Thoracic aorta (tissue), 2 donors: Measurements from ENCODE around the gene EEIG2. TPM values are rescaled to one million over a fixed set of nuclear protein-coding genes. Genes with fewer than 3 reads are reported as not detected.

ENCODE experiments used
- ATAC-seq: fragments of 150-250 bp; one replicate; pipeline ENCODE4 v1.8.0; 2017; ENCODE audit warnings: low read depth; ENCODE audit not compliant: insufficient number of reproducible peaks, low FRiP score
- DNase-seq: peaks from one replicate; pipeline ENCODE4 v3.0.0-alpha.2; 2020; ENCODE audit warnings: low spot score
- H3K27ac ChIP-seq, 2 donors: fragments of 200-600 bp; sonication (generic); 1 replicate in 1 of 2; 2 replicates in 1 of 2; pipeline ENCODE4 v1.5.1; 2016; ENCODE audit warnings: mild to moderate bottlenecking in 2 of 2, moderate library complexity in 2 of 2
- H3K27me3 ChIP-seq: fragments of 200-600 bp; sonication (generic); replicated peaks from 2 replicates; pipeline ENCODE4 v1.6.0; 2016; ENCODE audit warnings: mild to moderate bottlenecking; ENCODE audit not compliant: insufficient read depth
- H3K36me3 ChIP-seq: fragments of 200-600 bp; sonication (generic); one replicate; pipeline ENCODE4 v1.5.1; 2016
- H3K4me1 ChIP-seq, 2 donors: fragments of 200-600 bp; sonication (generic); 1 replicate in 1 of 2; 2 replicates in 1 of 2; pipeline versions ENCODE4 v1.5.1 to v1.6.0; 2016; ENCODE audit warnings: low read depth in 2 of 2, mild to moderate bottlenecking in 1 of 2; ENCODE audit not compliant: control insufficient read depth in 1 of 2
- H3K4me3 ChIP-seq: fragments of 200-600 bp; sonication (generic); 2 replicates; pipeline ENCODE4 v1.5.1; 2016; ENCODE audit warnings: mild to moderate bottlenecking
- H3K9me3 ChIP-seq: fragments of 200-600 bp; sonication (generic); 2 replicates; pipeline ENCODE4 v1.5.1; 2016
- total RNA-seq, 2 donors: library from RNA; depleted of rRNA; stranded (reverse); fragments of >200 nt; gene quantifications; one replicate each; pipeline versions ENCODE4 v1.1.0 to v1.2.3, GENCODE V29; 2016
- TF ChIP-seq, protein P1 (sequence below): fragments of 200-600 bp; sonication (generic); IDR thresholded peaks from one replicate; pipeline ENCODE4 v1.5.1; 2019; ENCODE audit warnings: antibody characterized with exemption

The EEIG2 gene
- total RNA-seq, 2 donors from 2014 or later, result 13.5 to 15.0 TPM

DNA sequence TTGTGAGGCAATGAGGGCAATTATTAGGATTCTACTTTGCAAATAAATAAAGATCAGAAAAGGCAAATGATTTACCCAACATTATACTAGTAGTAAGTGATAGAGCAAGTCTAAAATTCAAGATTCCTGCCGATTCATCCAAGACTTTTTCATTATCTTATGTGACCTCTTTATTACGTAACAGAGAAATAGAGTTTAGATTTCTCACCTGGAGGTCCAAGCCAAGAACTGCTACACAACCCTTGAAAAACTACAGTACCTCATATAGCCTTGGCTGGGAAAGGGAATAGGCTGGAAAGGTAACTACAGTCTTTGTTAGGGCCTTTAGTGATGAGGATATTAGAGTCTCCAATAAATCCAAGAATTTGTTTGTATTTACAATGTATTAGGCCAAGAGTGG, 13.3 kb downstream of the EEIG2 start:
- Histone ChIP-seq H3K36me3 (no peaks in the 10 kb centered on the region), H3K9me3 (no peaks in the 10 kb centered on the region), H3K4me1 (peaks cover 0 to 5% of the 10 kb centered on the region in 2 donors), H3K4me3 (no peak overlapping the region), H3K27me3 (no peaks in the 10 kb centered on the region), H3K27ac (no peak overlapping the region)
- ATAC-seq (no peak), DNase-seq (no peak)
- TF ChIP-seq, protein P1, sequence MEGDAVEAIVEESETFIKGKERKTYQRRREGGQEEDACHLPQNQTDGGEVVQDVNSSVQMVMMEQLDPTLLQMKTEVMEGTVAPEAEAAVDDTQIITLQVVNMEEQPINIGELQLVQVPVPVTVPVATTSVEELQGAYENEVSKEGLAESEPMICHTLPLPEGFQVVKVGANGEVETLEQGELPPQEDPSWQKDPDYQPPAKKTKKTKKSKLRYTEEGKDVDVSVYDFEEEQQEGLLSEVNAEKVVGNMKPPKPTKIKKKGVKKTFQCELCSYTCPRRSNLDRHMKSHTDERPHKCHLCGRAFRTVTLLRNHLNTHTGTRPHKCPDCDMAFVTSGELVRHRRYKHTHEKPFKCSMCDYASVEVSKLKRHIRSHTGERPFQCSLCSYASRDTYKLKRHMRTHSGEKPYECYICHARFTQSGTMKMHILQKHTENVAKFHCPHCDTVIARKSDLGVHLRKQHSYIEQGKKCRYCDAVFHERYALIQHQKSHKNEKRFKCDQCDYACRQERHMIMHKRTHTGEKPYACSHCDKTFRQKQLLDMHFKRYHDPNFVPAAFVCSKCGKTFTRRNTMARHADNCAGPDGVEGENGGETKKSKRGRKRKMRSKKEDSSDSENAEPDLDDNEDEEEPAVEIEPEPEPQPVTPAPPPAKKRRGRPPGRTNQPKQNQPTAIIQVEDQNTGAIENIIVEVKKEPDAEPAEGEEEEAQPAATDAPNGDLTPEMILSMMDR, result no peak

DNA sequence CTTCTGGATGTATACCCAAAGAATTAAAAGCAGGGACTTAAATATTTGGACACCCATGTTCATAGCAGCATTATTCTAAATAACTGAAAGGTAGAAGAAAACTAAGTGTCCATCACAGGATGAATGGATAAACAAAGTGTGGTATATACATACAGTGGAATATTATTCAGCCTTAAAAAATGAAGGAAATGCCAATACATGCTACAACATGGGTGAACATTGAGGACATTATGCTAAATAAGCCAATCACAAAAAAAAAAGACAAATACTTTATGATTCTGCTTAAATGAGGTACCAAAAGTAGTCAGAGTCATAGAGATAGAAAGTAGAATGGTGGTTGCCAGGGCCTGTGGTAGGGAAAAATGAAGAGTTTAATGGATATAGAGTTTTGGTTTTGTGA, 14.1 kb downstream of the EEIG2 start:
- Histone ChIP-seq H3K9me3 (no peaks in the 10 kb centered on the region), H3K27ac (no peak overlapping the region), H3K4me3 (no peak overlapping the region), H3K27me3 (no peaks in the 10 kb centered on the region), H3K36me3 (no peaks in the 10 kb centered on the region), H3K4me1 (peaks cover 0 to 5% of the 10 kb centered on the region in 2 donors)
- TF ChIP-seq, protein P1, result no peak
- ATAC-seq, result no peak
- DNase-seq, result no peak

DNA sequence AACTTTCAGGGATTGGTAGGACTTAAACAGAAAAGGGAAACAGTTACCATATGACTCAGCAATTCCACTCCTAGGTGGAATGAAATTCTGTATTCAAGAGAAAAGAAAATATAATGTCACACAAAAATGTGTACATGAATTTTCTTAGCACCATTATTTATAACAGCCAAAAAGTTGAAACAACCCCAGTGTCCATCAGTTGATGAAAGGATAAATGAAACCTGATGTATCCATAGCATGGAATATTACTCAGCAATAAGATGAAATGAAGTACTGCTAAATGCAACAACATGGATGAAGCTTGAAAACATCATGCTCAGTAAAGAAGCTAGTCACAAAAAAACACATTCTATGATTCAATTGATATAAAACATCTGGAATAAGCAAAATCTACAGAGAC, 15.5 kb downstream of the EEIG2 start:
- Histone ChIP-seq H3K27ac (peak overlapping the region in 1 of 2 donors; percentile 42), H3K9me3 (no peaks in the 10 kb centered on the region), H3K27me3 (no peaks in the 10 kb centered on the region), H3K4me3 (no peak overlapping the region), H3K36me3 (no peaks in the 10 kb centered on the region), H3K4me1 (peaks cover 0 to 5% of the 10 kb centered on the region in 2 donors)
- ATAC-seq, result no peak
- DNase-seq, result no peak
- TF ChIP-seq, protein P1, result no peak

- TF ChIP-seq, protein P1, result no peak
- H3K9me3 ChIP-seq, result peaks cover 7% of the 10 kb centered on the region
- DNase-seq (no peak), ATAC-seq (no peak)
- peaks cover 27 to 29% of the 10 kb centered on the region in 2 donors for H3K4me1 ChIP-seq
- H3K36me3 ChIP-seq, result no peaks in the 10 kb centered on the region
- H3K4me3 ChIP-seq, result no peak overlapping the region
- H3K27me3 ChIP-seq, result no peaks in the 10 kb centered on the region
- no peak overlapping the region for H3K27ac ChIP-seq
These were observed 24.0 kb downstream of the EEIG2 start for GRCh38 chr1:108583757-108584427.

DNA sequence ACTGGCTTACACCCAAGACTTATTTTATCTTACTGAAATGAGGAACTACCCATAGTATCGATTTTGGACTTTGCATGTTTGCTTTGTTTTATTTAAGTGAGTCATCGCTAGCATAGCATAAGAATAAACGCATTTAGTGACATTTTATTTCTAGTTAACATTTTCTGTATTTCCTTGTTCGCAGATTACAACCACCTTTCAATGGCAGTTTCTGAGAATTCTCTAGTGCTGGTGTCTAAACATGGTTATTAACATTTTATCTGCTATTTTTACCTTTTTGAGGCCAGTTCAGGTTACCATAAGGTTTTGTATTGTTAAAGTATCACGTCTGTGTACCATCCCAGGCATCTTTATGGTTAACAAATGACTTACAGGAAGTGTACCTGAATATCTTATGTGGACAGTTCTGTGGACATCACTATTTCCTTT, 24.5 kb downstream of the EEIG2 start:
- peaks cover 7% of the 10 kb centered on the region for H3K9me3 ChIP-seq
- TF ChIP-seq, protein P1, result no peak
- peak overlapping the region in 1 of 2 donors; percentile 32 for H3K27ac ChIP-seq
- H3K4me1 ChIP-seq, result peaks cover 27 to 31% of the 10 kb centered on the region in 2 donors
- no peak overlapping the region for H3K4me3 ChIP-seq
- DNase-seq (no peak), ATAC-seq (no peak)
- no peaks in the 10 kb centered on the region for H3K36me3 ChIP-seq
- H3K27me3 ChIP-seq, result no peaks in the 10 kb centered on the region
